Neutrophil (primary cell): Measurements from ENCODE around the gene PTPA.

Experiments used
- H3K27ac ChIP-seq: fragments of 200-600 bp; sonication (generic); 2 replicates; pipeline ENCODE4 v1.5.1; 2016; ENCODE audit warnings: mild to moderate bottlenecking, moderate library complexity
- H3K27me3 ChIP-seq: fragments of 200-600 bp; sonication (generic); 2 replicates; pipeline ENCODE4 v1.6.0; 2016; ENCODE audit warnings: mild to moderate bottlenecking
- H3K36me3 ChIP-seq: fragments of 200-600 bp; sonication (generic); 2 replicates; pipeline ENCODE4 v1.5.1; 2017
- H3K4me1 ChIP-seq, 2 experiments: fragments of 200-600 bp in 1 of 2; sonication (generic) in 1 of 2; 1 replicate in 1 of 2; 2 replicates in 1 of 2; pipeline versions ENCODE4 v1.5.1 to v1.6.1; 2013 to 2016; ENCODE audit warnings: low read depth in 1 of 2, low read length in 1 of 2, mild to moderate bottlenecking in 1 of 2, moderate library complexity in 1 of 2; ENCODE audit not compliant: control insufficient read depth in 1 of 2, insufficient read depth in 1 of 2
- H3K4me3 ChIP-seq, 2 experiments: fragments of 200-600 bp in 1 of 2; sonication (generic) in 1 of 2; 1 replicate in 1 of 2; 2 replicates in 1 of 2; pipeline ENCODE4 v1.5.1; 2013 to 2016; ENCODE audit warnings: low read depth in 1 of 2, low read length in 1 of 2, mild to moderate bottlenecking in 1 of 2, moderate library complexity in 1 of 2
- H3K9me3 ChIP-seq: fragments of 200-600 bp; sonication (generic); 2 replicates; pipeline ENCODE4 v1.5.1; 2016
- CTCF ChIP-seq: fragments of 200-600 bp; sonication (generic); IDR thresholded peaks from 2 replicates; pipeline ENCODE4 v1.5.1; 2016; ENCODE audit warnings: antibody characterized with exemption

The PTPA gene

DNA sequence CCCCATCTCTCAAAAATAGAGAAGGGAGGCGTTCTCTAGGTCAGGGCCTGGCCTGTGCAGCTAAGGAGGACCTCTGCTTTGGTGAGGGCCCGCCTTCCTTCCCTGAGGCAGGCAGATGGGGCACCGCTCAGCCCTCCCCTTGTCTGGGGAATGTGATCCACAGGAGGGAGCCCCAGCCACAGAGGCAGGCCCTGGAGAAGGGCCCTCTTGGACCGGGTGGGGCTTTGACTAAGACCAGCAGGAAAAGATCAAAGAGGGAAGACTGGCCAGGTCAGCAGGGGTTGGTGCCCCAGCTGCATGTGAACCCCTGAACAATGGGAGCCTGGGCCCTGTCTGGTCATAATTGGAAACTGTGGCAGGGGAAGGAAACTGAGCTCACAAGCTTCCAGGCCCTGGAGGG lies 21.9 kb downstream of the PTPA start:
- Histone ChIP-seq H3K27me3 (no peaks in the 10 kb centered on the region), H3K4me3 (no peak overlapping the region), H3K36me3 (peaks cover 60% of the 10 kb centered on the region), H3K27ac (no peak overlapping the region), H3K4me1 (peaks cover 0 to 5% of the 10 kb centered on the region in 2 experiments), H3K9me3 (no peaks in the 10 kb centered on the region)
- no peak for TF ChIP-seq CTCF

GRCh38 chr9:129135476-129135875 lies 24.3 kb downstream of the PTPA start:
- peaks cover 14 to 20% of the 10 kb centered on the region in 2 experiments for H3K4me1 ChIP-seq
- H3K9me3 ChIP-seq, result no peaks in the 10 kb centered on the region
- H3K36me3 ChIP-seq, result peaks cover 58% of the 10 kb centered on the region
- H3K4me3 ChIP-seq, result no peak overlapping the region
- no peaks in the 10 kb centered on the region for H3K27me3 ChIP-seq
- TF ChIP-seq CTCF, result no peak
- H3K27ac ChIP-seq, result no peak overlapping the region

DNA sequence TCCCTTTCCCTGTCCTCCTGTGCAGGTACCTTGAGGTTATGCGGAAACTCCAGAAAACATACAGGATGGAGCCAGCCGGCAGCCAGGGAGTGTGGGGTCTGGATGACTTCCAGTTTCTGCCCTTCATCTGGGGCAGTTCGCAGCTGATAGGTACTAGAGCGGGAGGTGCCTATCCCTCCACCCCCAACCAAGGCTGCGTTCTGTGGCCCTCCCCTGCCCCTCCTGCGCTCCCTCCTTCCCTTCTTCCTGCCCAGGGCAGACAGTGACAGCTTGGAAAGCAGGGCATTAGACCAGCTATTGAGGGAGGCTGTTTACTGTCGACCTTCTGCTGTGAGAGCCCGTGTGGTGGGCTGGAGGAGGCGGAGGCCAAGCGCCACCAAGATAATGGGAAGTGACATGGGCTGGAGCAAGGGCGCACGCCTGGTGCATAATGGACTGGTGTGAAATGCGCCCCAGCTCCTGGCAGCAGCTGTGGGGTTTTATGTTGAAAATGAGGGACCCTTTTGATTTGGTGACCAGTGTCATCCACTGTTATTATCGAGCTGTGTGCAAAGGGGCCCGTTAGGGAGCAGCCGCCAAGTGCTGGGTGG lies 25.3 kb downstream of the PTPA start:
- TF ChIP-seq CTCF, result no peak
- no peak overlapping the region for H3K4me3 ChIP-seq
- H3K4me1 ChIP-seq, result peaks cover 22 to 26% of the 10 kb centered on the region in 2 experiments
- no peaks in the 10 kb centered on the region for H3K9me3 ChIP-seq
- H3K27ac ChIP-seq, result no peak overlapping the region
- H3K36me3 ChIP-seq, result peaks cover 56% of the 10 kb centered on the region
- no peaks in the 10 kb centered on the region for H3K27me3 ChIP-seq

GRCh38 chr9:129137292-129138143 lies 26.3 kb downstream of the PTPA start:
- Histone ChIP-seq H3K4me1 (peaks cover 26 to 28% of the 10 kb centered on the region in 2 experiments), H3K9me3 (no peaks in the 10 kb centered on the region), H3K27ac (no peak overlapping the region), H3K27me3 (no peaks in the 10 kb centered on the region), H3K4me3 (no peak overlapping the region), H3K36me3 (peaks cover 56% of the 10 kb centered on the region)
- no peak for TF ChIP-seq CTCF

DNA sequence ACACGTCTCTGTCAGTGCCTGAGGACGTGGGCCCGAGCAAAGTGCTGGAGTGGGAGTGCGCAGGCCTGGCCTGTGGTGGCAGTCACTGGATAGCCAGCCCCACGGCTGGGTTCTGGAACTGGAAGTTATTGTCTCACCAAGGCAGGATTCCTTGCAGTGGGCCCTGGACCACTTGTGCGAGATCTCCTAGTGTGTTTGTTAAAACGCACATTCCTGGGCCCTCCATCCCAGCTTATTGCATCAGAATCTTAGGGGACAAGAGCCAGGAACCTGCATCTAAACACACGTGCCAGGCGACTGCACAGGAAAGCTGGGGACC lies 26.9 kb downstream of the PTPA start:
- no peak for TF ChIP-seq CTCF
- H3K27ac ChIP-seq, result no peak overlapping the region
- H3K4me3 ChIP-seq, result no peak overlapping the region
- no peaks in the 10 kb centered on the region for H3K9me3 ChIP-seq
- peaks cover 26 to 28% of the 10 kb centered on the region in 2 experiments for H3K4me1 ChIP-seq
- H3K27me3 ChIP-seq, result no peaks in the 10 kb centered on the region
- peaks cover 54% of the 10 kb centered on the region for H3K36me3 ChIP-seq
